GM20000 (cell line): ENCODE measurements around the gene NDUFS6.

Source experiments
- DNase-seq: peaks from one replicate; pipeline ENCODE4 v3.0.0; 2012; ENCODE audit warnings: low spot score
- TF ChIP-seq, protein P1 (sequence below): IDR thresholded peaks from 2 replicates; pipeline ENCODE4 v1.5.1; 2012; ENCODE audit warnings: mild to moderate bottlenecking, control low read depth; ENCODE audit errors: extremely low read depth, missing control alignments

NDUFS6 gene

DNA sequence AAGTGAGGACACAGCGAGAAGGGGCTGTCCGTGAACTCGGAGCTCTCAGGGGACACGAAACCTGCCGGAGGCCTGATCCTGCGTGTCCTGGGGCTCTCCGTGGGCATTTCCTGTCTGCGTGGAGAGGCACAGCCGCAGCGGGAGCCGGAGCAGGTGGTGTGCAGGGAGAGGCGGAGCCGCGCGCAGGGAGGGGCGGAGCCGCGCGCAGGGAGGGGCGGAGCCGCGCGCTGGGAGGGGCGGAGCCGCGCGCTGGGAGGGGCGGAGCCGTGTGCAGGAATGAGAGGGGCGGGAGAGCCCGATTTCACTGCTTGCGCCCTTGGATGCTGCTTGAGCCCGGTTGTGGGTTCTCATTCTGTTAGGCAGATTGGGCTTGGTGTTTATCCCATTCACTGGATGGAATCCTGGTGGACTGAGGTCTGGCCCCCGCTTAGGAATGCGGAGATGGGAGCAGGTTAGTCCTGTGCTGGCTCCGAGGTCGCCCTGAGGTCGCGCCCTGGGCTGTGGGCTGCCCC is 26.7 kb downstream of the NDUFS6 start:
- TF ChIP-seq, protein P1, sequence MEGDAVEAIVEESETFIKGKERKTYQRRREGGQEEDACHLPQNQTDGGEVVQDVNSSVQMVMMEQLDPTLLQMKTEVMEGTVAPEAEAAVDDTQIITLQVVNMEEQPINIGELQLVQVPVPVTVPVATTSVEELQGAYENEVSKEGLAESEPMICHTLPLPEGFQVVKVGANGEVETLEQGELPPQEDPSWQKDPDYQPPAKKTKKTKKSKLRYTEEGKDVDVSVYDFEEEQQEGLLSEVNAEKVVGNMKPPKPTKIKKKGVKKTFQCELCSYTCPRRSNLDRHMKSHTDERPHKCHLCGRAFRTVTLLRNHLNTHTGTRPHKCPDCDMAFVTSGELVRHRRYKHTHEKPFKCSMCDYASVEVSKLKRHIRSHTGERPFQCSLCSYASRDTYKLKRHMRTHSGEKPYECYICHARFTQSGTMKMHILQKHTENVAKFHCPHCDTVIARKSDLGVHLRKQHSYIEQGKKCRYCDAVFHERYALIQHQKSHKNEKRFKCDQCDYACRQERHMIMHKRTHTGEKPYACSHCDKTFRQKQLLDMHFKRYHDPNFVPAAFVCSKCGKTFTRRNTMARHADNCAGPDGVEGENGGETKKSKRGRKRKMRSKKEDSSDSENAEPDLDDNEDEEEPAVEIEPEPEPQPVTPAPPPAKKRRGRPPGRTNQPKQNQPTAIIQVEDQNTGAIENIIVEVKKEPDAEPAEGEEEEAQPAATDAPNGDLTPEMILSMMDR: no peak
- DNase-seq: no peak

DNA sequence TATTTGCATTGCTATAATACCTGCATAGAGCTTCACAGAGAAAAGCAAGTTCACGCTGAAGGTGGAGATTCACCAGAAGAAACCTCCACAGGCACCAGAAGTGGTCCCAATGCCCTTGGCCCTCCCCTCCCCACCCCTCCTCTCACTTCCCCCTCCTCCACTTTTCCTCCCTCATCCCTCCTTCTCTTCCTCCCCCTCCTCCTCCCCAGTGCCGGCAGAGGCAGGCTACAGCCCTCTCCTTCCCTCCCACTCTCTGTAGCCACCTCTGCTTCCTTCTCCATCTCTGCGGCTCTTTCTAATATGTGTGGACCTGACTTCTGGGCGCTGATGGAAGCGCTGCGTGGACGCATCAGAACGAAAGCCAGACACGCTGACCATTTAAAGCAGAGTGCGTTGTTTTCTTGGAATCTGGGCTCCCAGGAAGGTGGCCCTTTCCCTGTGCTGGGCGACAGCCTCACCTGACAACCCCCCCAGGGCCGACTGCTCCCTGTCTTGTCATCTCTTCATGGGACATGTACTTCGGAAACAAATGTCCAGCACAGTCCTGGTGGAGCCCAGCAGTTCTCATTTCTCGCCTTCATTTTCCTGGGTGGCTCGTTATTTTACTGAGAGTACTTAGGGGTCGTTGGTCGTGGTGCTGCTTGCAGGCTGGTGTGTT is 29.5 kb downstream of the NDUFS6 start:
- no peak for DNase-seq

GRCh38 chr5:1831257-1831656 is 30.1 kb downstream of the NDUFS6 start:
- DNase-seq: no peak
- TF ChIP-seq, protein P1: no peak

More for the DNA sequence above, 29.5 kb downstream of the NDUFS6 start:
- TF ChIP-seq, protein P1: no peak

GRCh38 chr5:1831677-1832313 is 30.6 kb downstream of the NDUFS6 start:
- DNase-seq: no peak
- TF ChIP-seq, protein P1: no peak

DNA sequence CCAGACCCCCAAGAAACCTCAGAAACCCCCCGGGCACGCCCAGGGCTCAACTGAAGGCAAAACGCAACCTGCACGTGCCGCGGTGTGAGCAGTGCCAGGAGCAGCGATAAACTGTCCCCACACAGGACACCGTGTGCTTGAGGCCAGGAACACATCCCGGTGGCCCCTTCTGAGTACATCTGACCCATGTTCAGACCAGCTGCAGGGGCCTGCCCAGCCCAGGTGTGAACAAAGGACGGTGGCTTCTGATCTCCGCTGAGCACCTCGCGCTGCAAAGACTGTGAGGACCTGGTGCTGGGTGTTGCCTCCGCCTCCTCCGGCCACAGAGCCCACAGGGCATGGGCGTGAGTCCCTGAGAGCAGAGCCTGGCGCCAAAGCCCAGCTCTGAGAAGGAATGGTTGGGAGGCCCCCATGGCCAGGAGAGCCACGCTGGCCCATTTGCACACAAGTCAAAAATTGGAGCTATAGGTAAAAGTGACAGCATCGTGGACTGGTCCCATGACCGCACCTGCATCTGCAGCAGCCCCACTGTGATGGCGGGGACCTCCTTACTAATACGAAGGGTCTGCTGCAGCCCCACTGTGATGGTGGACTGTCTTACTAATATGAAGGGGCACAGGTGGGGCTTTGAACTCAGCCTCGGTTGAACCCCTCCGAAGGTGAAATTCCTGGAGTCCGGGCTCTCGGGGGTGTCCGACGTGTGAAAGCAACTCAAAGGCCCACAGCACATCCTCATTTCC is 31.5 kb downstream of the NDUFS6 start:
- TF ChIP-seq, protein P1: no peak

DNA sequence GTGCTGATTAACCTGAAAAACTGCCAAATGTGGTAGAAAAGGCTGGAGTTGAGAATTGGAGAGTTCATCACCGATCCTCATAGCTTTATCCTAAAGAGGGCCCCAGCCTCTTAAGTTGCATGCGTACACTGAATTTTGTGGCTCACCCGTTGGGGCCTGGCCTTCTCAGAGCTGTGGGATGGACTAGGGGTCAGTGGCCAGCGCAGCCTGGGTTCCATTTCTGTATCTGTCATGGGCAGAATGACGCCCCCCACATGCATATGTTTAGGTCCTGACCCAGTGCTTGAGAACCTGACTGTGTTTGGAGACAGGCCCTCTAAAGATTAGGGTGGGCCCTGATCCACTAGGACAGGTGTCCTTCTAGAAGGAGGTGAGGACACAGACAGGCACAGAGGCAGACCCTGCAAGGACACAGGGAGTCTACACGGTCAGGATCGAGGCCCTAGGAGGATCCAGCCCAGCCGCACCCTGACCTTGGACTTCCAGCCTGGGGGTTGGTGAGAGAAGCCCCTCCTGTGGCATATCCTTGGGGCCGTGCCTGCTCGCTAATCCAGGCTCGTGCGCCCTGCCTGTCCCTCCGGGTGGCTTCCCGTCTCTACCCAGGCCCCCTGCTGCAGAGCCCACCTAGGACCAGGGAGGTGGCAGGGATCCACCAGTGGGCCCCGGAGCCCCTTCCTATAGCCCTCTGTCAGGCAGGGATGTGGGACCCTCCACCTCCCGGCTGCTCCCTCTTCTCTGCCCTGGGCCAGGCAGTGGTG is 32.2 kb downstream of the NDUFS6 start:
- TF ChIP-seq, protein P1: no peak

More for the DNA sequence above, 31.5 kb downstream of the NDUFS6 start:
- no peak for DNase-seq

More for the DNA sequence above, 32.2 kb downstream of the NDUFS6 start:
- DNase-seq: no peak
